Fibroblast of pulmonary artery (primary cell): Measurements from ENCODE around the gene KCNH4.

Source experiments
- DNase-seq: peaks from one replicate; pipeline ENCODE4 v3.0.0-alpha.2; 2010; ENCODE audit warnings: low read depth
- H3K4me3 ChIP-seq: replicated peaks from 2 replicates; pipeline ENCODE4 v1.5.1; 2011; ENCODE audit warnings: low read depth, mild to moderate bottlenecking, control low read depth, low read length, moderate library complexity
- CTCF ChIP-seq: IDR thresholded peaks from 2 replicates; pipeline ENCODE4 v1.5.1; 2011; ENCODE audit warnings: mild to moderate bottlenecking, control low read depth, low read length, inconsistent platforms; ENCODE audit errors: missing control alignments

Gene KCNH4

GRCh38 chr17:42119301-42119700, 61.6 kb downstream of the KCNH4 start:
- no peak for TF ChIP-seq CTCF
- H3K4me3 ChIP-seq, result no peak overlapping the region
- DNase-seq, result no peak

GRCh38 chr17:42118545-42118944, 62.4 kb downstream of the KCNH4 start:
- peak; percentile 61 for TF ChIP-seq CTCF
- no peak overlapping the region for H3K4me3 ChIP-seq
- DNase-seq, result peak; percentile 50

- TF ChIP-seq CTCF, result no peak
- no peak overlapping the region for H3K4me3 ChIP-seq
Measured at GRCh38 chr17:42118126-42118510, 62.8 kb downstream of the KCNH4 start.

GRCh38 chr17:42117397-42118125, 63.4 kb downstream of the KCNH4 start:
- no peak for DNase-seq
- no peak for TF ChIP-seq CTCF
- H3K4me3 ChIP-seq, result no peak overlapping the region

More at GRCh38 chr17:42118126-42118510, 62.8 kb downstream of the KCNH4 start:
- DNase-seq, result no peak

- DNase-seq, result peak; percentile 88
- TF ChIP-seq CTCF, result peak; percentile 79
- H3K4me3 ChIP-seq, result no peak overlapping the region
Measured at GRCh38 chr17:42116705-42117396, 64.1 kb downstream of the KCNH4 start.

- no peak for TF ChIP-seq CTCF
Measured at GRCh38 chr17:42114118-42114517, 66.8 kb downstream of the KCNH4 start.

More at GRCh38 chr17:42114118-42114517, 66.8 kb downstream of the KCNH4 start:
- DNase-seq, result no peak
- H3K4me3 ChIP-seq, result no peak overlapping the region
